SK-N-MC (cell line): ENCODE results near the gene TRIM17.

ENCODE experiments used
- EZH2 ChIP-seq: fragments of 200-600 bp; sonication (generic); IDR thresholded peaks from one replicate; pipeline ENCODE4 v1.6.1; 2017; ENCODE audit warnings: antibody characterized with exemption
- FOXP2 ChIP-seq: optimal IDR thresholded peaks from 2 replicates; pipeline ENCODE3; 2011; ENCODE audit warnings: mild to moderate bottlenecking, moderate library complexity; ENCODE audit not compliant: insufficient read depth; ENCODE audit errors: extremely low read length, control extremely low read depth
- POLR2AphosphoS5 ChIP-seq: IDR thresholded peaks from 2 replicates; pipeline ENCODE4 v1.6.1; 2012; ENCODE audit warnings: mild to moderate bottlenecking, low read depth, low read length, borderline replicate concordance

GRCh38 chr1:228360533-228361313 lies 55.9 kb downstream of the TRIM17 start:
- TF ChIP-seq FOXP2: no peak
- TF ChIP-seq EZH2: no peak
- TF ChIP-seq POLR2AphosphoS5: no peak
